GM23338 (cell line): Measurements from ENCODE around the gene GPD1. TPM values are rescaled to one million over a fixed set of nuclear protein-coding genes. Genes with fewer than 3 reads are reported as not detected.
"Not testable (repeated sequence)": the region's sequence is repeated elsewhere in the genome, so short reads cannot be mapped to it uniquely, and the experiment has no call there.

Source experiments
- ATAC-seq: fragments of 200-7000 bp; cut with Tn5 transposase; 3 replicates; pipeline ENCODE4 v1.9.1; 2020
- DNase-seq: peaks from one replicate; pipeline ENCODE4 v3.0.0-alpha.2; 2015; ENCODE audit warnings: low spot score
- H2AFZ ChIP-seq: fragments of 200-600 bp; sonication (generic); 2 replicates; pipeline ENCODE4 v1.8.0; 2016; ENCODE audit warnings: antibody characterized with exemption, mild to moderate bottlenecking, moderate library complexity
- H3F3A ChIP-seq: fragments of 200-600 bp; sonication (generic); replicated peaks from 2 replicates; pipeline ENCODE4 v1.8.0; 2017; ENCODE audit warnings: antibody characterized with exemption, mixed run types, low read depth
- H3K27ac ChIP-seq: fragments of 200-600 bp; sonication (generic); 2 replicates; pipeline ENCODE4 v1.6.1; 2016; ENCODE audit warnings: low read depth
- H3K27me3 ChIP-seq: fragments of 200-600 bp; sonication (generic); 2 replicates; pipeline ENCODE4 v1.8.0; 2016; ENCODE audit warnings: mild to moderate bottlenecking, mixed run types, moderate library complexity; ENCODE audit not compliant: insufficient read depth
- H3K36me3 ChIP-seq: fragments of 200-600 bp; sonication (generic); 2 replicates; pipeline ENCODE4 v1.8.0; 2016; ENCODE audit warnings: mild to moderate bottlenecking; ENCODE audit not compliant: insufficient read depth
- H3K4me1 ChIP-seq: fragments of 200-600 bp; sonication (generic); 2 replicates; pipeline ENCODE4 v1.8.0; 2016; ENCODE audit warnings: mild to moderate bottlenecking, moderate library complexity; ENCODE audit not compliant: insufficient read depth
- H3K4me2 ChIP-seq: fragments of 200-600 bp; sonication (generic); 2 replicates; pipeline ENCODE4 v1.7.1; 2017; ENCODE audit warnings: mixed run types
- H3K4me3 ChIP-seq: fragments of 200-600 bp; sonication (generic); 2 replicates; pipeline ENCODE4 v1.6.1; 2016; ENCODE audit warnings: mixed run types
- H3K79me2 ChIP-seq: fragments of 200-600 bp; sonication (generic); replicated peaks from 2 replicates; pipeline ENCODE4 v1.8.0; 2017; ENCODE audit warnings: mild to moderate bottlenecking; ENCODE audit not compliant: insufficient read depth
- H3K9me2 ChIP-seq: fragments of 200-600 bp; sonication (generic); 2 replicates; pipeline ENCODE4 v1.8.0; 2017; ENCODE audit not compliant: insufficient read depth
- H4K20me1 ChIP-seq: fragments of 200-600 bp; sonication (generic); replicated peaks from 2 replicates; pipeline ENCODE4 v1.8.0; 2017; ENCODE audit warnings: mild to moderate bottlenecking; ENCODE audit not compliant: insufficient read depth
- H3K27ac Mint-ChIP-seq: 2 replicates; pipeline ENCODE4 v1.8.0; 2020; ENCODE audit warnings: inconsistent platforms, mild to moderate bottlenecking, moderate library complexity, mixed read lengths
- H3K27me3 Mint-ChIP-seq: 3 replicates; pipeline ENCODE4 v1.8.0; 2022; ENCODE audit warnings: low read depth, mild to moderate bottlenecking, moderate library complexity, mixed read lengths, inconsistent platforms; ENCODE audit not compliant: insufficient read depth, poor library complexity
- H3K36me3 Mint-ChIP-seq: 3 replicates; pipeline ENCODE4 v1.8.0; 2021; ENCODE audit warnings: low read depth, mild to moderate bottlenecking, inconsistent platforms, moderate library complexity, mixed read lengths
- H3K4me1 Mint-ChIP-seq: 3 replicates; pipeline ENCODE4 v1.8.0; 2020; ENCODE audit warnings: mild to moderate bottlenecking, inconsistent platforms, mixed read lengths
- H3K4me3 Mint-ChIP-seq: 3 replicates; pipeline ENCODE4 v1.8.0; 2021; ENCODE audit warnings: moderate library complexity, mild to moderate bottlenecking, inconsistent platforms, mixed read lengths
- H3K9me3 Mint-ChIP-seq: 3 replicates; pipeline ENCODE4 v1.8.0; 2020; ENCODE audit warnings: moderate library complexity, mild to moderate bottlenecking, inconsistent platforms, mixed read lengths
- CTCF ChIP-seq, 2 experiments: fragments of 200-600 bp in 1 of 2; sonication (generic) in 1 of 2; conservative IDR thresholded peaks; 2 replicates each; pipeline versions ENCODE4 v1.5.1 to v1.6.1; 2016 to 2017; ENCODE audit warnings: antibody characterized with exemption in 2 of 2, low read depth in 2 of 2, mild to moderate bottlenecking in 2 of 2, moderate library complexity in 1 of 2
- EZH2 ChIP-seq: fragments of 200-600 bp; sonication (generic); IDR thresholded peaks from one replicate; pipeline ENCODE4 v1.8.0; 2017; ENCODE audit warnings: antibody characterized with exemption, mild to moderate bottlenecking, low read depth; ENCODE audit not compliant: unreplicated experiment
- NANOG ChIP-seq: IDR thresholded peaks from 2 replicates; pipeline ENCODE4 v1.6.1; 2016; ENCODE audit warnings: antibody characterized with exemption, borderline replicate concordance
- polyA plus RNA-seq: library from polyadenylated mRNA; unstranded; fragments of >200 nt; fragmentation: Nextera tagmentation; extraction: Ambion mirVana; gene quantifications from 2 replicates; pipeline ENCODE4 v1.2.1, GENCODE V29; 2016
- total RNA-seq: library from RNA; depleted of rRNA; stranded (reverse); fragments of >200 nt; shearing (Covaris generic); gene quantifications from 2 replicates; pipeline ENCODE4 v1.2.3, GENCODE V29; 2014
- TF ChIP-seq, protein P1 (sequence below): fragments of 250-450 bp; sonication (Bioruptor Pico); IDR thresholded peaks from 2 replicates; pipeline ENCODE4 v1.5.0; 2020; ENCODE audit warnings: mild to moderate bottlenecking, moderate library complexity
- TF ChIP-seq, protein P2 (sequence below): IDR thresholded peaks from one replicate; pipeline ENCODE4 v1.6.1; 2018; ENCODE audit warnings: antibody characterized with exemption; ENCODE audit not compliant: unreplicated experiment

Gene GPD1
- total and polyA plus RNA-seq, 2 experiments from 2014 or later = 0.36 to 0.45 TPM

GRCh38 chr12:50151047-50151687 is 47.4 kb downstream of the GPD1 start:
- no peak for DNase-seq
- Histone ChIP-seq H3K9me2 (no peaks in the 10 kb centered on the region), H3K4me1 (no peaks in the 10 kb centered on the region; the same call in 1 of the 2 replicates), H3K36me3 (no peaks in the 10 kb centered on the region), H3K79me2 (peaks cover 84% of the 10 kb centered on the region), H2AFZ (no peak overlapping the region), H3K4me3 (no peak overlapping the region), H3K27me3 (no peaks in the 10 kb centered on the region), H3K4me2 (no peak overlapping the region), H3F3A (no peaks in the 10 kb centered on the region), H4K20me1 (peaks cover 31% of the 10 kb centered on the region), H3K27ac (no peak overlapping the region)
- no peaks in the 10 kb centered on the region for H3K9me3 Mint-ChIP-seq
- H3K27ac Mint-ChIP-seq = peak overlapping the region; percentile 2; the same call in 1 of the 2 replicates
- no peaks in the 10 kb centered on the region for H3K36me3 Mint-ChIP-seq
- no peaks in the 10 kb centered on the region for H3K4me1 Mint-ChIP-seq
- H3K27me3 Mint-ChIP-seq = no peaks in the 10 kb centered on the region
- no peak for TF ChIP-seq EZH2
- no peak for TF ChIP-seq NANOG
- TF ChIP-seq, protein P1, sequence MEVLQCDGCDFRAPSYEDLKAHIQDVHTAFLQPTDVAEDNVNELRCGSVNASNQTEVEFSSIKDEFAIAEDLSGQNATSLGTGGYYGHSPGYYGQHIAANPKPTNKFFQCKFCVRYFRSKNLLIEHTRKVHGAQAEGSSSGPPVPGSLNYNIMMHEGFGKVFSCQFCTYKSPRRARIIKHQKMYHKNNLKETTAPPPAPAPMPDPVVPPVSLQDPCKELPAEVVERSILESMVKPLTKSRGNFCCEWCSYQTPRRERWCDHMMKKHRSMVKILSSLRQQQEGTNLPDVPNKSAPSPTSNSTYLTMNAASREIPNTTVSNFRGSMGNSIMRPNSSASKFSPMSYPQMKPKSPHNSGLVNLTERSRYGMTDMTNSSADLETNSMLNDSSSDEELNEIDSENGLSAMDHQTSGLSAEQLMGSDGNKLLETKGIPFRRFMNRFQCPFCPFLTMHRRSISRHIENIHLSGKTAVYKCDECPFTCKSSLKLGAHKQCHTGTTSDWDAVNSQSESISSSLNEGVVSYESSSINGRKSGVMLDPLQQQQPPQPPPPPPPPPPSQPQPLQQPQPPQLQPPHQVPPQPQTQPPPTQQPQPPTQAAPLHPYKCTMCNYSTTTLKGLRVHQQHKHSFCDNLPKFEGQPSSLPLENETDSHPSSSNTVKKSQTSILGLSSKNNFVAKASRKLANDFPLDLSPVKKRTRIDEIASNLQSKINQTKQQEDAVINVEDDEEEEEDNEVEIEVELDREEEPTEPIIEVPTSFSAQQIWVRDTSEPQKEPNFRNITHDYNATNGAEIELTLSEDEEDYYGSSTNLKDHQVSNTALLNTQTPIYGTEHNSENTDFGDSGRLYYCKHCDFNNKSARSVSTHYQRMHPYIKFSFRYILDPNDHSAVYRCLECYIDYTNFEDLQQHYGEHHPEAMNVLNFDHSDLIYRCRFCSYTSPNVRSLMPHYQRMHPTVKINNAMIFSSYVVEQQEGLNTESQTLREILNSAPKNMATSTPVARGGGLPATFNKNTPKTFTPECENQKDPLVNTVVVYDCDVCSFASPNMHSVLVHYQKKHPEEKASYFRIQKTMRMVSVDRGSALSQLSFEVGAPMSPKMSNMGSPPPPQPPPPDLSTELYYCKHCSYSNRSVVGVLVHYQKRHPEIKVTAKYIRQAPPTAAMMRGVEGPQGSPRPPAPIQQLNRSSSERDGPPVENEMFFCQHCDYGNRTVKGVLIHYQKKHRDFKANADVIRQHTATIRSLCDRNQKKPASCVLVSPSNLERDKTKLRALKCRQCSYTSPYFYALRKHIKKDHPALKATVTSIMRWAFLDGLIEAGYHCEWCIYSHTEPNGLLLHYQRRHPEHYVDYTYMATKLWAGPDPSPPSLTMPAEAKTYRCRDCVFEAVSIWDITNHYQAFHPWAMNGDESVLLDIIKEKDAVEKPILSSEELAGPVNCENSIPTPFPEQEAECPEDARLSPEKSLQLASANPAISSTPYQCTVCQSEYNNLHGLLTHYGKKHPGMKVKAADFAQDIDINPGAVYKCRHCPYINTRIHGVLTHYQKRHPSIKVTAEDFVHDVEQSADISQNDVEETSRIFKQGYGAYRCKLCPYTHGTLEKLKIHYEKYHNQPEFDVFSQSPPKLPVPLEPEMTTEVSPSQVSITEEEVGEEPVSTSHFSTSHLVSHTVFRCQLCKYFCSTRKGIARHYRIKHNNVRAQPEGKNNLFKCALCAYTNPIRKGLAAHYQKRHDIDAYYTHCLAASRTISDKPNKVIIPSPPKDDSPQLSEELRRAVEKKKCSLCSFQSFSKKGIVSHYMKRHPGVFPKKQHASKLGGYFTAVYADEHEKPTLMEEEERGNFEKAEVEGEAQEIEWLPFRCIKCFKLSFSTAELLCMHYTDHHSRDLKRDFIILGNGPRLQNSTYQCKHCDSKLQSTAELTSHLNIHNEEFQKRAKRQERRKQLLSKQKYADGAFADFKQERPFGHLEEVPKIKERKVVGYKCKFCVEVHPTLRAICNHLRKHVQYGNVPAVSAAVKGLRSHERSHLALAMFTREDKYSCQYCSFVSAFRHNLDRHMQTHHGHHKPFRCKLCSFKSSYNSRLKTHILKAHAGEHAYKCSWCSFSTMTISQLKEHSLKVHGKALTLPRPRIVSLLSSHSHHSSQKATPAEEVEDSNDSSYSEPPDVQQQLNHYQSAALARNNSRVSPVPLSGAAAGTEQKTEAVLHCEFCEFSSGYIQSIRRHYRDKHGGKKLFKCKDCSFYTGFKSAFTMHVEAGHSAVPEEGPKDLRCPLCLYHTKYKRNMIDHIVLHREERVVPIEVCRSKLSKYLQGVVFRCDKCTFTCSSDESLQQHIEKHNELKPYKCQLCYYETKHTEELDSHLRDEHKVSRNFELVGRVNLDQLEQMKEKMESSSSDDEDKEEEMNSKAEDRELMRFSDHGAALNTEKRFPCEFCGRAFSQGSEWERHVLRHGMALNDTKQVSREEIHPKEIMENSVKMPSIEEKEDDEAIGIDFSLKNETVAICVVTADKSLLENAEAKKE = no peak
- TF ChIP-seq, protein P2, sequence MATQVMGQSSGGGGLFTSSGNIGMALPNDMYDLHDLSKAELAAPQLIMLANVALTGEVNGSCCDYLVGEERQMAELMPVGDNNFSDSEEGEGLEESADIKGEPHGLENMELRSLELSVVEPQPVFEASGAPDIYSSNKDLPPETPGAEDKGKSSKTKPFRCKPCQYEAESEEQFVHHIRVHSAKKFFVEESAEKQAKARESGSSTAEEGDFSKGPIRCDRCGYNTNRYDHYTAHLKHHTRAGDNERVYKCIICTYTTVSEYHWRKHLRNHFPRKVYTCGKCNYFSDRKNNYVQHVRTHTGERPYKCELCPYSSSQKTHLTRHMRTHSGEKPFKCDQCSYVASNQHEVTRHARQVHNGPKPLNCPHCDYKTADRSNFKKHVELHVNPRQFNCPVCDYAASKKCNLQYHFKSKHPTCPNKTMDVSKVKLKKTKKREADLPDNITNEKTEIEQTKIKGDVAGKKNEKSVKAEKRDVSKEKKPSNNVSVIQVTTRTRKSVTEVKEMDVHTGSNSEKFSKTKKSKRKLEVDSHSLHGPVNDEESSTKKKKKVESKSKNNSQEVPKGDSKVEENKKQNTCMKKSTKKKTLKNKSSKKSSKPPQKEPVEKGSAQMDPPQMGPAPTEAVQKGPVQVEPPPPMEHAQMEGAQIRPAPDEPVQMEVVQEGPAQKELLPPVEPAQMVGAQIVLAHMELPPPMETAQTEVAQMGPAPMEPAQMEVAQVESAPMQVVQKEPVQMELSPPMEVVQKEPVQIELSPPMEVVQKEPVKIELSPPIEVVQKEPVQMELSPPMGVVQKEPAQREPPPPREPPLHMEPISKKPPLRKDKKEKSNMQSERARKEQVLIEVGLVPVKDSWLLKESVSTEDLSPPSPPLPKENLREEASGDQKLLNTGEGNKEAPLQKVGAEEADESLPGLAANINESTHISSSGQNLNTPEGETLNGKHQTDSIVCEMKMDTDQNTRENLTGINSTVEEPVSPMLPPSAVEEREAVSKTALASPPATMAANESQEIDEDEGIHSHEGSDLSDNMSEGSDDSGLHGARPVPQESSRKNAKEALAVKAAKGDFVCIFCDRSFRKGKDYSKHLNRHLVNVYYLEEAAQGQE = no peak
- no peak for TF ChIP-seq CTCF (conservative IDR thresholded peaks at IDR 0.05; ENCODE audit: low read depth in 2 of 2)
- ATAC-seq = no peak
- no peak overlapping the region for H3K4me3 Mint-ChIP-seq

- H3K79me2 ChIP-seq = peaks cover 91% of the 10 kb centered on the region
Measured at GRCh38 chr12:50154947-50155346, 51.1 kb downstream of the GPD1 start.

More at GRCh38 chr12:50154947-50155346, 51.1 kb downstream of the GPD1 start:
- not testable (repeated sequence) for H3K4me2 ChIP-seq, H3K27ac Mint-ChIP-seq, H3K36me3 ChIP-seq, DNase-seq, H3F3A ChIP-seq, ATAC-seq, H3K4me3 ChIP-seq, H3K27me3 Mint-ChIP-seq, H3K9me2 ChIP-seq, H3K4me1 ChIP-seq, H3K9me3 Mint-ChIP-seq, H2AFZ ChIP-seq, H3K27me3 ChIP-seq, H3K4me3 Mint-ChIP-seq, H3K4me1 Mint-ChIP-seq, H3K27ac ChIP-seq
- H3K36me3 Mint-ChIP-seq = peaks cover 21% of the 10 kb centered on the region; the same call in 2 of the 3 replicates
- peaks cover 35% of the 10 kb centered on the region for H4K20me1 ChIP-seq
